ENCODE measurements around the gene RPS6KB2.
"Not testable (repeated sequence)": the region's sequence is repeated elsewhere in the genome, so short reads cannot be mapped to it uniquely, and the experiment has no call there.

The RPS6KB2 gene

DNA sequence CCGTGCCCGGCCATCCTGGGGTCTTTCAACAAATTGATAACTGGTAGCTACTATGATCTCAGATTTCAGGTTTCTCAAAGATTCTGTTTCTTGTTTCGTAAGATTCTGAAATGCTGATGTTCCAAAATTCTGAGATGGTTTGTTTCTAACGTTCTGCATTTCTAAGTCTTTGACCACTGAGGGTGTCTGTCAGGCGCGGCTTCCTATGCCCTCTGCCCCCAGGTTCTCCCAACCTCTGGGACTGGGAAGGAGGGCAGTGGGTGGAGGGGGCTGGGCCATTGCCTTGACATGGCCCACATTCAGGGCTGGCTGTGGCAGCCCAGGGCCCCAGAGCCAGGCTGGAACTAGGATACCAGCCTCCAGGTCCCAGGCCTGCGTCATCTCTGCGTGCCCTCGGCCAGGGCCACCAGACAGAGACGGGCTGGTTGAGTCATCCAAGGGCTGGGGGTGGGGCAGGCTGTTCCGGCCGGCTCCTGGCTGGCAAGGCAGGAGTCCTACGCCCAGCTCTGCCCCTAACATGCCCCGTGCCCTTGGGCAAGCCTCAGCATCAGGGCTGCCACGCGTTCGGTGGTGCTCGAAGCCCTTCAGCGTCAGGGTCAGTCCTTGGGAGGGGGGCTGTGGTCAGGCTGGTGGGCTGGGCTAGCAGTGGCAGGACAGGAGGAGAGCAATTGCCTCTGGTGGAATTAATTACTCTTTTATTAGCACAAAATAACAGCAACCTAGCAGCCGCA is 35.6 kb downstream of the RPS6KB2 start:
- no peak for DNase-seq (ENCODE audit: extremely low read depth, low read depth)

DNA sequence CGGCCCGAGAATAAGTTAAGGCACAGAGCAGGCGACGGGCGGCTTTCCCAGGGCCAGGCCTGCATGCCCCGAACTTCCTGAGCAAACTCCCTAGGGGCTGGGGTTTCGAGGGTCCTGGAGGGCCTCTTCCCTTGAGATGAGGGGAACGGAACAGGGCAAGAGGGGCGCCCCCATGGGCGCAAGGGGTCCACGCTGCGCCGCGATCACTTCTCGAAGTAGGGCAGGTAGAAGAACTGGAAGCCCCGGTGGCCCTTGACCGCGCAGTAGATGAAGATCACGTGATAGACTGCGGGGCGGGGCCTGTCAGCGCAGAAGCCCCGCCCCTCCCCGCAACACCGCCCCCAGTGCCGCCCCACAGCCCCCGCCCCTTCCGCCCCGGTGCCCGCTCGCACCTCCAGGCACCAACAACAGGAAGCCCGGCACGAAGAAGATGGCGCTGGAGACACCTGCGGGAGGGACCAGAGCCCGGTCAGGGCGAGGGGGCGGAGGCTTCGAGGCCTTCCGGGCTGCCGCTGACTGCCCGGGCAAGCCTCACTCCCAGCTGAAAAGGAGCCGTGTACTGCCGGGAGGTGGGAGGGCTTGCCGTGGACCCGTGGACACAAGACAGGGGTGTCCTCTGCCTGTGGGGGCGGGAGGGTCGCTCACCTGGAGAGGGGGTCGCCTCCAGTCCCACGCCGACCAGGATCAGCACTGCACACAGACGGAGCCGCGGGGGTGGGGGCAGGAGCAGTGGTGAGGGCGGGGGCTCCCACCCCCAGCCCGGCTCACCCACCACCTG is 36.3 kb downstream of the RPS6KB2 start:
- TF ChIP-seq, protein P1, sequence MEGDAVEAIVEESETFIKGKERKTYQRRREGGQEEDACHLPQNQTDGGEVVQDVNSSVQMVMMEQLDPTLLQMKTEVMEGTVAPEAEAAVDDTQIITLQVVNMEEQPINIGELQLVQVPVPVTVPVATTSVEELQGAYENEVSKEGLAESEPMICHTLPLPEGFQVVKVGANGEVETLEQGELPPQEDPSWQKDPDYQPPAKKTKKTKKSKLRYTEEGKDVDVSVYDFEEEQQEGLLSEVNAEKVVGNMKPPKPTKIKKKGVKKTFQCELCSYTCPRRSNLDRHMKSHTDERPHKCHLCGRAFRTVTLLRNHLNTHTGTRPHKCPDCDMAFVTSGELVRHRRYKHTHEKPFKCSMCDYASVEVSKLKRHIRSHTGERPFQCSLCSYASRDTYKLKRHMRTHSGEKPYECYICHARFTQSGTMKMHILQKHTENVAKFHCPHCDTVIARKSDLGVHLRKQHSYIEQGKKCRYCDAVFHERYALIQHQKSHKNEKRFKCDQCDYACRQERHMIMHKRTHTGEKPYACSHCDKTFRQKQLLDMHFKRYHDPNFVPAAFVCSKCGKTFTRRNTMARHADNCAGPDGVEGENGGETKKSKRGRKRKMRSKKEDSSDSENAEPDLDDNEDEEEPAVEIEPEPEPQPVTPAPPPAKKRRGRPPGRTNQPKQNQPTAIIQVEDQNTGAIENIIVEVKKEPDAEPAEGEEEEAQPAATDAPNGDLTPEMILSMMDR (IDR thresholded peaks at IDR 0.05; ENCODE audit: low read depth, low read length): no peak
- no peak for DNase-seq (ENCODE audit: extremely low read depth, low read depth)

More for the DNA sequence above, 35.6 kb downstream of the RPS6KB2 start:
- TF ChIP-seq, protein P1 (IDR thresholded peaks at IDR 0.05; ENCODE audit: low read depth, low read length): no peak

DNA sequence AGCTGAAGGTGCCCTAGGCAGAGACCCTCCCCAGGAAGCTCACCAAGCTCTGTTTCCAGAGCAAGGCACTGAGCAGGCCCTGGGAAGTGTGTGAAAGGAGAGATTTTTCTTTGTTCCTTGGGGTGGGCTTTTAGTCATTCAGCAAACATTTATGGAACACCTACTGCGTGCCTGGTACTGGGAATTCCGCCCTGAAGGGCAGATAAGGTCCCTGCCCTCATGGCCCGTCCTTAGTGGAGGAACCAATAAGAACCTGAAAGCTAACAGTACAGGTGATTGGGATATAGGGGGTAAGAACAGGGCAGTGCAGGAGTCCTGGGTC is 36.9 kb downstream of the RPS6KB2 start:
- DNase-seq (ENCODE audit: extremely low read depth, low read depth): no peak
- TF ChIP-seq, protein P1 (IDR thresholded peaks at IDR 0.05; ENCODE audit: low read depth, low read length): no peak

DNA sequence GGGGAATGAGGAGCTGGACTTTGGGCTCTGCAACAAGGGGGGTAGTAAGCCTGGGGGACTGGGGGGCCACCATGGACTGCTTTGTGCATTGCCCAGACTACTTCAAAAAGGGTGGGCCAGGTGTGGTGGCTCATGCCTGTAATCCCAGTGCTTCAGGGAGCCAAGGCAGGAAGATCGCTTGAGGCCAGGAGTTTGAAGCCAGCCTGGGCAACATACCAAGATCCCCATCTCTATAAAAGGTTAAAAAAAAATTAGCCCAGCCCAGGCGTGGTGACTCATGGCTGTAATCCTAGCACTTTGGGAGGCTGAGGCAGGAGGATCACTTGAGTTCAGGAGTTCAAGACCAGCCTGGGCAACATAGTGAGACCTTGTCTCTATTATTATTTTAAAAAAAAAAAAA is 37.2 kb downstream of the RPS6KB2 start:
- not testable (repeated sequence) for DNase-seq (ENCODE audit: extremely low read depth, low read depth)

DNA sequence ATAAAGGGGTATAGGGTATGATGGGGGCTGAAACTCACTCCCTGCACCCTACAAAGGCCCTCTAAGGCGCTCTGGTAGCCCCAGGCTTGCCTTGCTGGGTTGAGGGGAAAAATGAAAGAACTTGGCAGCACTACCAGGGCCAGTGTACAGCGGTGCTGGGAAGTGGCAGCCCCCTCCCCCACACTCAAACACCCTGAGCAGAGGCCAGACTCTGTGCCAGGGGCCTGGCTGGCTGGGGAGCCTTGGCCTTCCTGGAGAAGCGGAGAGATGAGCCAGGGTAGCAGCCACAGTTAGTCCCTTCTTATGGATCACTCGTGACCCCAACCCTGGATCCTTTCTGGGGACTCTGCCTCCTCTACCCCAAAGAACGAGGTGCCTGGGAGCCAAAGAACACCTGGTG is 38.1 kb downstream of the RPS6KB2 start:
- no peak for DNase-seq (ENCODE audit: extremely low read depth, low read depth)
- TF ChIP-seq, protein P1 (IDR thresholded peaks at IDR 0.05; ENCODE audit: low read depth, low read length): no peak

DNA sequence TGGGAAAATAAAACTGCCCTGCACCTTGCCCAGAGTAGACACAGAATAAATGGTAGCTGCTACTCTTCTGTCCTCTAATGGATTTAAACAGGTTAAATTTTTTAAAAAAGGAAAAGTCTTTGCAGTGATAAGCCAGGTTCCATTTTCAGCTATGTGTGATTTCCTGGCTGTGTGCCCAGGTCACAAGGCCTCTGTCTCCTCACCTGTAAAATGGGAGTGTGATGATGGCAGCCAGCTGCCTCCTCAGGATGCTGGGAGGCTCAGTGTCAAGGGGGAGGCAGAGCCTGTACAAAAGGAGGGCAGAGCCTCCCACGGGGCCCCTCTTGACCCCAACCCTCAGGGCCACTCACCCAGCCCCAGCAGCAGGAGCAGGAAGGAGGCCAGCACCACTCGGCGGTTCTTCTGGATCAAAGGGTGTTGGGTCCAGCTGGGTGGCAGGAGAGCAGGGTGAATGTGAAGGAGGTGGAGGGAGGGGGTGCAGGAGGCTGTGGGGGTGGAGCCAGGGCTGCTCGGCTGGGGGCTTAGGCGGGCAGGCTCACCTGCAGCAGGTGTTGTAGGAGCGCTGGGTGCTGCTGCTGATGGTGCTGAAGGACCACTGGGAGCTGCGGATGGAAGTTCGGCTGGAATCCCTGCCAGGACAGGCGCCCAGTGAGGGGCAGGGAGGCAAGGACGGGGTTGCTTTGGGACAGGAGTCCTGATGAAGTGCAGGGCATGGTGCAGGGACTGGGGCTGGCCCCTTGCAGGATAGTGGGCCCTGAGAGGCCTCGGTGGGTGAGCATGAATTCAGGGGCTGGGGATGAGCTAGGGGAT is 38.9 kb downstream of the RPS6KB2 start:
- TF ChIP-seq, protein P1 (IDR thresholded peaks at IDR 0.05; ENCODE audit: low read depth, low read length): no peak
- DNase-seq (ENCODE audit: extremely low read depth, low read depth): no peak

DNA sequence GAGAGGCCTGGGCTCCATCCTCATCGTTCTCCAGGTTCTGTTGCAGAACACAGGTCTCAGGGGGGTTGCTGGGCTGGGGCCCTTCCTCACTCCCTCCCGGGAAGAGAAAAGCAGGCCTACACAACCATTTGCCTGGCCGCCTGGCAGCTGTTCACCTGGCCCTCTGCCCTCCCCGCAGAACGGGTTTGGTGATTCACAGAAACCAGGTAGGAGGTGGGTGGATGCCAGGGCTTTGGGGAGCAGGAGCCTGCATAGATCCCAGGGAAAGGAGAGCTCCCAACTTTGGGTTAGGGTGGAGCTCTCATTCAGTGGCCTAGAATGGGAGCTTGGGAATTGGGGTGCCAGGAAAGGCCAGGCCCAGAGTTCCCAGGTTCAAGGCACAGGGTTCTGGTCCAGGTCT is 39.8 kb downstream of the RPS6KB2 start:
- TF ChIP-seq, protein P1 (IDR thresholded peaks at IDR 0.05; ENCODE audit: low read depth, low read length): no peak
- no peak for DNase-seq (ENCODE audit: extremely low read depth, low read depth)
